Thoracic aorta (tissue), 2 donors: ENCODE data around the gene TULP4. TPM values are rescaled to one million over a fixed set of nuclear protein-coding genes. Genes with fewer than 3 reads are reported as not detected.
"Not testable (repeated sequence)": the region's sequence is repeated elsewhere in the genome, so short reads cannot be mapped to it uniquely, and the experiment has no call there.

Experiments used
- ATAC-seq: fragments of 150-250 bp; one replicate; pipeline ENCODE4 v1.8.0; 2017; ENCODE audit warnings: low read depth; ENCODE audit not compliant: insufficient number of reproducible peaks, low FRiP score
- DNase-seq: peaks from one replicate; pipeline ENCODE4 v3.0.0-alpha.2; 2020; ENCODE audit warnings: low spot score
- H3K27ac ChIP-seq, 2 donors: fragments of 200-600 bp; sonication (generic); 1 replicate in 1 of 2; 2 replicates in 1 of 2; pipeline ENCODE4 v1.5.1; 2016; ENCODE audit warnings: mild to moderate bottlenecking in 2 of 2, moderate library complexity in 2 of 2
- H3K27me3 ChIP-seq: fragments of 200-600 bp; sonication (generic); replicated peaks from 2 replicates; pipeline ENCODE4 v1.6.0; 2016; ENCODE audit warnings: mild to moderate bottlenecking; ENCODE audit not compliant: insufficient read depth
- H3K36me3 ChIP-seq: fragments of 200-600 bp; sonication (generic); one replicate; pipeline ENCODE4 v1.5.1; 2016
- H3K4me1 ChIP-seq, 2 donors: fragments of 200-600 bp; sonication (generic); 1 replicate in 1 of 2; 2 replicates in 1 of 2; pipeline versions ENCODE4 v1.5.1 to v1.6.0; 2016; ENCODE audit warnings: low read depth in 2 of 2, mild to moderate bottlenecking in 1 of 2; ENCODE audit not compliant: control insufficient read depth in 1 of 2
- H3K4me3 ChIP-seq: fragments of 200-600 bp; sonication (generic); 2 replicates; pipeline ENCODE4 v1.5.1; 2016; ENCODE audit warnings: mild to moderate bottlenecking
- H3K9me3 ChIP-seq: fragments of 200-600 bp; sonication (generic); 2 replicates; pipeline ENCODE4 v1.5.1; 2016
- CTCF ChIP-seq: fragments of 200-600 bp; sonication (generic); IDR thresholded peaks from one replicate; pipeline ENCODE4 v1.5.1; 2019; ENCODE audit warnings: antibody characterized with exemption
- total RNA-seq, 2 donors: library from RNA; depleted of rRNA; stranded (reverse); fragments of >200 nt; gene quantifications; one replicate each; pipeline versions ENCODE4 v1.1.0 to v1.2.3, GENCODE V29; 2016

The TULP4 gene
- total RNA-seq, 2 donors from 2014 or later = 75.5 to 189 TPM

GRCh38 chr6:158548418-158549161 lies 236.3 kb downstream of the TULP4 start:
- Histone ChIP-seq H3K36me3 (no peaks in the 10 kb centered on the region), H3K4me3 (no peak overlapping the region), H3K27ac (no peak overlapping the region), H3K9me3 (no peaks in the 10 kb centered on the region), H3K4me1 (no peaks in the 10 kb centered on the region), H3K27me3 (no peaks in the 10 kb centered on the region)
- ATAC-seq (no peak), DNase-seq (no peak)
- no peak for TF ChIP-seq CTCF

- ATAC-seq (no peak), DNase-seq (no peak)
- no peak for TF ChIP-seq CTCF
- Histone ChIP-seq H3K27ac (no peak overlapping the region), H3K4me3 (no peak overlapping the region), H3K36me3 (no peaks in the 10 kb centered on the region), H3K4me1 (no peaks in the 10 kb centered on the region), H3K9me3 (no peaks in the 10 kb centered on the region), H3K27me3 (no peaks in the 10 kb centered on the region)
Observed at GRCh38 chr6:158552055-158552795, 240.0 kb downstream of the TULP4 start.

GRCh38 chr6:158552796-158553138 lies 240.5 kb downstream of the TULP4 start:
- Histone ChIP-seq H3K27ac (no peak overlapping the region), H3K27me3 (no peaks in the 10 kb centered on the region), H3K9me3 (no peaks in the 10 kb centered on the region), H3K4me1 (no peaks in the 10 kb centered on the region), H3K4me3 (no peak overlapping the region), H3K36me3 (no peaks in the 10 kb centered on the region)
- no peak for TF ChIP-seq CTCF
- ATAC-seq (no peak), DNase-seq (no peak)

GRCh38 chr6:158554611-158555361 lies 242.5 kb downstream of the TULP4 start:
- DNase-seq (no peak), ATAC-seq (no peak)
- H3K4me3 ChIP-seq = no peak overlapping the region
- no peaks in the 10 kb centered on the region for H3K36me3 ChIP-seq
- H3K9me3 ChIP-seq = no peaks in the 10 kb centered on the region
- H3K27me3 ChIP-seq = no peaks in the 10 kb centered on the region
- H3K4me1 ChIP-seq = no peaks in the 10 kb centered on the region
- no peak overlapping the region for H3K27ac ChIP-seq
- TF ChIP-seq CTCF = no peak

GRCh38 chr6:158556113-158556512 lies 243.8 kb downstream of the TULP4 start:
- Histone ChIP-seq H3K27ac (no peak overlapping the region), H3K4me3 (no peak overlapping the region), H3K9me3 (no peaks in the 10 kb centered on the region), H3K27me3 (no peaks in the 10 kb centered on the region), H3K4me1 (peaks cover 0 to 4% of the 10 kb centered on the region in 2 donors), H3K36me3 (no peaks in the 10 kb centered on the region)
- TF ChIP-seq CTCF = no peak
- ATAC-seq (no peak), DNase-seq (no peak)

GRCh38 chr6:158557110-158557509 lies 244.8 kb downstream of the TULP4 start:
- not testable (repeated sequence) for H3K27ac ChIP-seq, H3K4me3 ChIP-seq, DNase-seq, H3K36me3 ChIP-seq, H3K27me3 ChIP-seq, ATAC-seq, H3K9me3 ChIP-seq
- H3K4me1 ChIP-seq = peaks cover 8 to 14% of the 10 kb centered on the region in 2 donors
